ENCODE measurements around the gene XYLT1.

The XYLT1 gene

GRCh38 chr16:17224879-17225281 is 245.9 kb downstream of the XYLT1 start:
- peaks cover 65% of the 10 kb centered on the region for H3K4me1 ChIP-seq (ENCODE audit: low read depth, poor library complexity, severe bottlenecking)
- no peak overlapping the region for H3K4me3 ChIP-seq (IDR thresholded peaks at IDR 0.05; ENCODE audit: insufficient read depth, low read depth, low read length)
- no peak overlapping the region; the same call in 1 of the 2 replicates for H2AFZ ChIP-seq (ENCODE audit: low read depth)
- no peaks in the 10 kb centered on the region for H3K79me2 ChIP-seq (ENCODE audit: insufficient read depth, low read depth)
- no peaks in the 10 kb centered on the region for H3K36me3 ChIP-seq (ENCODE audit: insufficient read depth)
- H3K9ac ChIP-seq = peak overlapping the region; percentile 38
- peak overlapping the region; percentile 90 for H3K4me2 ChIP-seq
- TF ChIP-seq CTCF (conservative IDR thresholded peaks at IDR 0.05; ENCODE audit: low read depth, low read length) = 0 out of 2 replicates have a peak, but pooled peaks have one; percentile 11
- H3K27me3 ChIP-seq (ENCODE audit: insufficient read depth, low read depth) = no peaks in the 10 kb centered on the region
- H4K20me1 ChIP-seq (ENCODE audit: insufficient read depth) = no peaks in the 10 kb centered on the region
- H3K27ac ChIP-seq = peak overlapping the region; percentile 86

DNA sequence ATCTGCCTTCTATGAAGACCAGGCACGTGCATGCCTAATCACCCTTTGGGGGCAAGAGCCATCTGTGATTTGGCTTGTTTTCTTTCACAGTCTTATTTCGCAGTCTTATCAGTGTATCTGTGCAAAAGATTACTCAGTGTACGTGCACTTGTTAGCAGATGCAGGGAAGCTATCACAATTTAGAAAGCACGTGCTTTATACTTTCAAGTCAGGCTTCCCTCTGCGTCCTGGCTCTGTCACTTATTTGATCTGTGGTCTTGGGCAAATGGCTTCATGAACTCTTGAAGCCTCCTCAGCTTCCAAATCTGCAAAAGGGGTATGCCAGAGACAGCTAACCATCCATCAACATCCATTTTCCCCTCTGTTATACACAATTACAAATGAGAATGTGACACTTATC is 246.4 kb downstream of the XYLT1 start:
- no peaks in the 10 kb centered on the region for H4K20me1 ChIP-seq (ENCODE audit: insufficient read depth)
- H3K27me3 ChIP-seq (ENCODE audit: insufficient read depth, low read depth) = no peaks in the 10 kb centered on the region
- no peaks in the 10 kb centered on the region for H3K79me2 ChIP-seq (ENCODE audit: insufficient read depth, low read depth)
- H3K4me3 ChIP-seq (IDR thresholded peaks at IDR 0.05; ENCODE audit: insufficient read depth, low read depth, low read length) = no peak overlapping the region
- 0 out of 2 replicates have a peak, but pooled peaks have one; percentile 3 for TF ChIP-seq CTCF (conservative IDR thresholded peaks at IDR 0.05; ENCODE audit: low read depth, low read length)
- H2AFZ ChIP-seq (ENCODE audit: low read depth) = no peak overlapping the region; the same call in 1 of the 2 replicates
- peak overlapping the region; percentile 38 for H3K9ac ChIP-seq
- H3K36me3 ChIP-seq (ENCODE audit: insufficient read depth) = no peaks in the 10 kb centered on the region
- H3K27ac ChIP-seq = peak overlapping the region; percentile 86
- peak overlapping the region; percentile 90 for H3K4me2 ChIP-seq
- peaks cover 65% of the 10 kb centered on the region for H3K4me1 ChIP-seq (ENCODE audit: low read depth, poor library complexity, severe bottlenecking)

DNA sequence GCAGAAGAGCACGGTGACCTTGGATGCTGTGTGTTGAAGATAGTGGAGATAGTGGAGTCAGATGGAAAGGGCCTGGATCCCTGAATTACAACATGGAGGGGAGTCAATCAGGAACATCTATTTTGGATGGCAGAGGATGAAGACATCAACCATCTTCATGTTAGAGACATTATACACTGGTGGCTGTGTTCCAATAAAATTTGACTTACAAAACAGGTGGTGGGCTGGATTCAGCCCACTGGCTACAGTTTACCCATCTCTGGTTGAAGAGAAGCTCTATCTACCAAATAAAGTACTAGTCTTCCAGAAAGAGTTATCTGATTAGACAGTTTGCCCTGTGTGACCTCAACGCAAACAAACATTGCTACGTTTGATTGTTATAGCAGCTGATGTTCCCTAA is 247.2 kb downstream of the XYLT1 start:
- TF ChIP-seq CTCF (conservative IDR thresholded peaks at IDR 0.05; ENCODE audit: low read depth, low read length) = no peak
- Histone ChIP-seq H2AFZ (ENCODE audit: low read depth) (no peak overlapping the region), H4K20me1 (ENCODE audit: insufficient read depth) (no peaks in the 10 kb centered on the region), H3K27ac (peak overlapping the region; percentile 86), H3K4me3 (IDR thresholded peaks at IDR 0.05; ENCODE audit: insufficient read depth, low read depth, low read length) (no peak overlapping the region), H3K4me1 (ENCODE audit: low read depth, poor library complexity, severe bottlenecking) (peaks cover 60% of the 10 kb centered on the region), H3K36me3 (ENCODE audit: insufficient read depth) (no peaks in the 10 kb centered on the region), H3K4me2 (peak overlapping the region; percentile 90; the same call in 1 of the 2 replicates), H3K9ac (no peak overlapping the region), H3K79me2 (ENCODE audit: insufficient read depth, low read depth) (no peaks in the 10 kb centered on the region), H3K27me3 (ENCODE audit: insufficient read depth, low read depth) (no peaks in the 10 kb centered on the region)

DNA sequence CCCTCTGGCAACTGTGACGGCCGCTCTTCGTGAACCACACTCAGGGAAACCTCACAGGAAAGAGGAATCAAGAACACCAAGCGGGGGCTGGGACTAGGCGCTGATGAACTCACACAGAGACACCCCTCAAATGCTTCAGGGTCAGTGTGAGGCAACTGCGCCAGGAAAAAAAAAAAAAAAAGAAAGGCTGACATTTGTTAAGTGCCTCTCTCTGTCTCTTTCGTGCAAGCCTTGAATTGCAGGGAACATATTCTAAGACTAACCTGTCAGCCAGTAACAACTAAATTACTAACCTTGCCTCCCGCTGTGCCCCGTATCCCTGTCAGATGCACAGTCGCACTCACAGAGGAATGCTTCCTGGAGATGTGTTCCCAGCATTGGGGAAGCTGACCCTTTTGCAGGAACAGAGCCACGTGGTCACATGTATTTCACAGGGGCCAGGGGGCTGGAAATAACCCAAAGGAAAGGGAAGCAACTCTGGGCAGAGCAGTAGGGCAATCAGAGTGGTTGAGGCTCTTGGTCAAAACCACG is 247.8 kb downstream of the XYLT1 start:
- no peak overlapping the region for H2AFZ ChIP-seq (ENCODE audit: low read depth)
- peak overlapping the region; percentile 90; the same call in 1 of the 2 replicates for H3K4me2 ChIP-seq
- H3K4me1 ChIP-seq (ENCODE audit: low read depth, poor library complexity, severe bottlenecking) = peaks cover 54% of the 10 kb centered on the region
- no peaks in the 10 kb centered on the region for H3K79me2 ChIP-seq (ENCODE audit: insufficient read depth, low read depth)
- H4K20me1 ChIP-seq (ENCODE audit: insufficient read depth) = no peaks in the 10 kb centered on the region
- H3K36me3 ChIP-seq (ENCODE audit: insufficient read depth) = no peaks in the 10 kb centered on the region
- H3K9ac ChIP-seq = no peak overlapping the region
- H3K4me3 ChIP-seq (IDR thresholded peaks at IDR 0.05; ENCODE audit: insufficient read depth, low read depth, low read length) = no peak overlapping the region
- no peak for TF ChIP-seq CTCF (conservative IDR thresholded peaks at IDR 0.05; ENCODE audit: low read depth, low read length)
- no peak overlapping the region for H3K27ac ChIP-seq
- H3K27me3 ChIP-seq (ENCODE audit: insufficient read depth, low read depth) = no peaks in the 10 kb centered on the region
